Stimulated activated CD4-positive, alpha-beta T cell treated with anti-CD3 and anti-CD28 coated beads, Interleukin-12 subunit alpha, Interleukin-12 subunit beta, amount 100 ng/mL, for 48 hours (primary cell): ENCODE data around the gene RABGAP1.

Experiments
- DNase-seq, 3 donors: peaks; one replicate each; pipeline ENCODE4 v3.0.0-alpha.2; 2020; ENCODE audit warnings: low read depth in 2 of 3, low spot score in 1 of 3

The RABGAP1 gene

DNA sequence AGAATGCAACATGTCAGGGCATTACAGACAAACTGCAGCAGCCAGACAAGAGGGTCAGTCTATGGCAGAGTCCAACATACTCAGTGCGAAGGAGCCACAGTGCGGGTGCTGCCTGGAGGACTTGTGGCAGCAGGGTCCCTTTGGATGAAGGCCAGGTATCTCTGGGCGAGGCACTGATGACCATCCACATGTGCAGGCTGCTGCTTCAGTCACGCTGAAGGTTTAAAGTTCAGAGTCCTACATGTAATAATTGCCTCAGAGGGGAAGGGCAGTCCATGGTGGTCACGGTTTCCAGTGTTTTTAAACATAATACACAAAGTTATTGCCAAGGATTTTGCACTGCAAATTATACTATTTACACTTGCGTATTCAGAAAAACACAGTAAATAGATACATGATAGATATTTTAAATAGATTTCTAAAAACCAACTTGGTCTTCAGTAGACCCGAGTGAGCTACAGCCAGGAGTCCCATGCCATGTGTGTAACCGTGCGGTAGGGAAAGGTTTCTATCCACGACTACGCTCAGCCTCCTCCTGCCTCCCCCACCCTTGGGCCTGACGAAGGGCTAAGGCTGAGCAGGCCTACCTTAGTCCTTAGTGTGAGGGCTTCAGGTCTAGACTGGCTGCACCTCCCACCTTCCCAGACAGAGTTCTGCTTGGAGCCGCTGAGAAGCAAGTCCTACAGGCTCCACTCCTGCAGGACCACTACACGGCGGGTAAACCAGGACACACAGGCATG, 168.9 kb downstream of the RABGAP1 start:
- no peak for DNase-seq

DNA sequence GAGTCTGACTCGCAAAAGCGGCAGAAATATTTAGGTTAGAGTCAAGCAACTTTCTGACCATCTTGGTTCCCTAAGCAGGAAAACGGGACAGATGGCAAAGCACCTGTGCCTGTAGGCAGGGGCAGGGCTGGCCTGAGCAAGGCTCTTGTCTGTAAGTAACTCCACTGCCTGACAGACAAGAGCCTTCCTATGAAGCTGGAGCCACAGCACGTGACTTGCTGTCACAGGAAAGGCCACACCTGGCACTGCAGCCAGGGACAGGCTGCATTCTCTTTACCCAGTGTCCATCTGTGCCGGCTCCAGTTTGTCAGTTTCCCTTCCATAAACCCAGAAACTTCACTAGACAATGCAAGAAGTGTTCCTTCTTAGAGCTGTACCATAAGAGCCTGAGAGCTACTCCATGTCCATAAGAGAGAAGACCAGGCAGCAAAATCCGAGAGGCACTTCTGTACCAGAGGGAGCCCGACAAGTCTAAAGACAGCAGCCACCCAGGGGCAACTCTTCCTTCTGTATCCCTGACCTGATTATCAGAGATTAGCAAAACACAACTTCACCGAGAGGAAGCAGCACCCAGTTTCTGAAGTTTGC, 170.7 kb downstream of the RABGAP1 start:
- DNase-seq: no peak

DNA sequence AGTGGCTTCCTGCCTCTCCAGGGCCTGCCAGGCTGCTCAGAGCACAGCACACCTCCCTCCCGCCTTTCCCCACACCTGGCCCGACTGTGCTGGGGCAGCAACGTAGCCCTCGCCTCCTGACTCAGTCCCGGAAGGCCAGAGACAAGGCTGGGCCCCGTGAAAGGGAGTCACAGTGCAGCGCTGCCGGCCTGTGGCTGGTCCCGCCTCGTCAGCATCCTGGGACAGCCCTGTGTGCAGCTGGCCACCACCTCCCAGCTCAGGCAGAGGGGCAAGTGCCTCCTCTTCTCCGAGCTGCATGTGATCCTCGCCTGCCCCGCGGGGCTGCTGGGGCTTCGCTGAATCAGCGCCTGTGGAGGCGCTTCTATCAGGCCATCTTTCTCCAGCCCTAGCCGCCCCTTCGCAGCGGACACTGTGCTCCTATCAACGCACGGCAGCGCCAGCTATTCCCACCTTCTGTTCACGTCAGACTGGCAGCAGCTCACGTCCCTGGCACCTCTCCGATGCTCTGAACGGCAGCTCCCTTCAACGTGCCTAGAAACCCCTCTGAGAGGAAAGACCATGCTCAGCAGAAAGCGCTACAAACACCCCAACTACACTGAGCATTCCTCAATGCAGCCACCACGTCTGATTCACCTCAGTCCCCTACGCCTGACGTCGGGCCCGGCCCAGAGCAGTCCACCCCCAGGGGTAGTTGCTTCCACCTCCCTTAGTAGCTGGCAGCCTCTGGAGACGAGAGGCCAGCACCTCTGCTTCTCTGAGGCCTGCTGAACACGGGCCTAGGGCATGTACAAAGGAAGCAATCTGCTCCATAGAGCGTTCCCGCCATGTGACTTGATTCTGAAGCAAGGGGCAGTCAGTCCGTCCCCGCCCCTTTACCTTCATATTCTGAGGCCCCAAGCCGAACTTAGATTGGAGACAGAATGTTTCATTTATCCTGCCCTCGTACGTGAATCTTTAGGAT, 171.5 kb downstream of the RABGAP1 start:
- no peak for DNase-seq

DNA sequence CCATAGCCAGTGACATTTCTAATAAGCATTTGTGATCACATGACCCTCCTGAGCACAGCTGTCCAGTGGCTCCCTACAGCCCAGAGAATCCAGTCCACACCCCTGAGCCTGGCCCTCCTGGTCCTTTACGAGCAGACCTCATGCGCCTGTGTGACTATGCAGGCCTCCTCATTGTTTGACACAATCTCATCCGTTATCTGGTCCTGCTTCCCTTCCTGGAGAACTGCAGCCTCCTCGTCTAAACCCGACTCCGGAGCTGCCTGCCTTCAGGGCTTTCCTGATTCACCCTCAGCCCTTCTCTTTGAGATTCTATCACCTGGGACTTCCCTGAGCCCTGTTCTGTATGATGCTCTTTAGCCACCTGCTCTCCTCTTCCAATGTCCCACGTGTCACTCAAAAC, 172.4 kb downstream of the RABGAP1 start:
- no peak for DNase-seq

DNA sequence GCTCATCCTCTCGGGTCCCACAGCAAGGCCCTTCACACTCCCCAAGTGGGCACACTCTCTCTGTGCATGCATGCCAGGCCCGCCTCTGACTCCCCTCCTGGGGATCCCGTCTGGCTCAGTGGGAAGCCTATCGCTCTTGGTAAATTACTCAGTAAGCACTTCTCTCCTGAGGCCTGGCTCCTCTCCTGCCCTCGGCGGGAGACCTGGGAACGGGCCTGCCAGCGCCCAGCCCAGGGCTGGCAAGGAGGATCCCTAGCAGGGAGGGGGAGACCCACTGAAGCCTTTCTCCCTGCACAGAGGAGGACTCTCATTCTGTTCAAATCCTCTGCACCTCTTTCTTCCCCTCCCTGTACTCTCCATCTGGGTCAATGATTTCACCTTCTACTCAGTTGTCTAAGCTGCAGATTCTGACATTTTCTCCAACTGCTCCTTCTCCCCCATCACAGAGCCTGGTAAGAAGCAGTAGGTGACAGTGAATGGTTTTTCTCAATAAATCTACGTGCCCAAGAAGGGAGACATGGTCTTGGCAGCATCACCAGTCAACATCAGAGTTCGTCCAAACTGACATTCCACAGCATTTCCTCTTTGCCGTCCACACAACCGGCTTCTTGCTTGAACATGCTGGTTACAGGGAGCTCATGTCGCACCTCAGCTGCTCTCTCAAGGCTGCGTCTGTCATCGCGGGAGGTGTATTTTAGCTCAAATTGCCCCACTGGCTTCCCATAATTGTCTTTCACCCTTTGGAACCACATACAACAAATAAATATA, 174.5 kb downstream of the RABGAP1 start:
- DNase-seq: no peak

DNA sequence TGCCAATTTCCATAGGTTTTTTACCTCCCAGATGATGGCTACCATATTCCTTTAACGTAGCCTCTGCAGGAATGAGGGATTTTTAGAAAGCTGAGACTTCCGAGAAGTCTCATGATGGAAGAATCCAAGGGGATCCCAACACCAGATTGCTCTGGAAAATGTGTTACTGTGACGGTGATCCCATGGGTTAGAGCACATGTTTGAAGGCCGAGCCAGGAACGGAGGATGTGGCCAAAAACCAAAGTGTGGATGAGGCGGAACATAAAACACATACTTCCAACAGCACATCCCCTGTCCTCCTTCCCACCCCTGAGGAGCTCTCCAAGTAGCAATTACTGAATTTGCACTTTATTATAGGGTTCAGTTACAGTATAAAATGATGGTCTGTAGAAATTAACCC, 175.2 kb downstream of the RABGAP1 start:
- no peak for DNase-seq

DNA sequence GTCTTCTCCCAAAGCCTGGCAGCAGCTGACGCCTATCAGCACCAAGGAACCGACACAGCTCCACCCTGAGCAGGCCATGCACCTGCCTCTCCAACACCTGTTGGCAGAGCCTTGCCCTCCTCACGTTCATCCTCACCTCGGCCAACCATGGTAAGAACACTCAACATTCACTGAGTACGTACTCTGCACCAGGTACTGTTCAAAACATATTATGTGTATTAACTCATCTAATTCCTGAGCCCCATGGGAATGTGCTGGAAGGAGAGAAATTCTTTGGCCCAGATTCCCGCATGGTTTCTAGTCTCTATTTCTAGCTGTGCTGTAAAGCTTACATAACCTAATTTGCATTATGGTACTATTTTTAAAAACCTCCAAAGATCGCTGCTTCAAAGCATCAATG, 178.7 kb downstream of the RABGAP1 start:
- DNase-seq: no peak

DNA sequence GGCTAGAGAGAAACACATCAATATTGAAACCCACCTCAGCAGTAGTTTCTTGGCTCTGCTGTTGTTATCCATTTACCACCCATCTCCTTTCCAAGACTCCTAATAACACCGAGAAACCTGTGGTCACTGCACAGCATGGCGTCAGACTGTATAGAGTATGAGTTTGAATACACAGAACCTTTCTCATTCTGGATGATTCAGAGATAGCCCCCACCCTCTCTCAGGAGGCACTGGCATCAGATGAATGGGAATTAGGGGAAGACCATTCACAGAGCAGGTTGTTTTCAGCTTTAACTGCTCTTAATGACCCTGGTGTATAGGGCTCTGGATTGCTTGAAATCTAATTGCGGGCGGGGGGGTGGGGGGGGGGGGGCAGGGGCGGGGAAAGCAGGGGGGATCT, 179.3 kb downstream of the RABGAP1 start:
- DNase-seq: no peak

DNA sequence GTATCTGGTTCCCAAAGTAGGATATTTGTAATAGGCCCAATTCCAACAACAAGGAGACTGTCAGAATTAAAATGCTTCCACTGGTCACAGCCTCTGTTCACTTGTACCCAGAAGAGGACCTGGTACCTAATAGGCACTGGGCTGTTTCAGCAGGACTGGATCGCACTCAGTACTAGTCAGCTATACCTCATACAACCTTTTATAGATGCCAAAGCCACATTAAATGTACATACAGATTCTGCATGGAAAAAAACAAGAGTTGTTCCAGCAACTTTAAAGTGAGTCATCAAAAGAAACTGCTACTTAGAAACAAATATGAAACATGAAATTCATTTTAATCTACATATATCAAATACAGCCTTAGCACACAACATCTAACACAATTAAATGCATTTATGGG, 180.1 kb downstream of the RABGAP1 start:
- no peak for DNase-seq

DNA sequence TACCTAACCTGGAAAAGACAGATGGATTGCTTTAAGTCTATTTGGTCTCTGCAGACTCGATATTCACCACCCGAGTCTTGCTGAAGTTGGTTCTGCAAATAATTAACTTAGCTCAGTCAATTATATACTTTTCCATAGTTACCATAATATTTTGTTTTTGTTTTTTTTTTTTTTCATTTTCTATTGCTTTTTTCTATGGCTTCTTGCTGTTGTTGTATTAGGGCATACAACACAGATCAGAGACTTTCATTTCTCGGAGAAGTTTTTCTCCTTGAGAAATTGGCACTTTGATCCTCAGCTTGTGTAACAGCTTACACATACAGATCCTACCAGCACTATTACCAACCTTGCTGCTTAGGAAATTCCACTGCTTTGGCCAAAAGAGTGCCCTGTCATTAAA, 180.6 kb downstream of the RABGAP1 start:
- no peak for DNase-seq

DNA sequence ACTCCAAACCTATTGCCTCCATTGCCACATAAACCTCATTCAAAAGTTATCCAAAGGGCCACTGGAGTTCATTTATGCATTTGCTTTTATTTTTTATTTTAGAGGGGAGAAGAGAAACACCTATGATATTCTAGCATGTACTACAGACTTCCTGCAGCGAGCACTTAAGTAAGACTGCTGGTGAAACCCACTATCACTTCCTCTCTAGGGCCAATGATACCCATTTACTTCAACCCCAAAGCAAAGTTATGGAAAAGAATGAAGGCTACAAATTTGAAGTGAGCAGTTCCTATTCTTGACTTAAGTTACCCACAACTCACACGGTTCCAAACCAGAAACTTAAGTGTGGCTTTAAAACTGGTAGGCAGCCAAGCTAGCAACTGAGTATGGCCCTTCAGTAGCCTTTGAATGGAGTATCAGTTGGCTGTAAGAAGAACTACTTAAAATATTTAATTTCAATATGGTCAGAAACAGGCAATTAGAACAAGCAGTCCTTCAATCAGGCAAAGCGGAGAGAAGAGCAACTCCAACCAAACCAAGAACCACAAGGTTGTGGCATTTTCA, 186.8 kb downstream of the RABGAP1 start:
- DNase-seq: no peak

DNA sequence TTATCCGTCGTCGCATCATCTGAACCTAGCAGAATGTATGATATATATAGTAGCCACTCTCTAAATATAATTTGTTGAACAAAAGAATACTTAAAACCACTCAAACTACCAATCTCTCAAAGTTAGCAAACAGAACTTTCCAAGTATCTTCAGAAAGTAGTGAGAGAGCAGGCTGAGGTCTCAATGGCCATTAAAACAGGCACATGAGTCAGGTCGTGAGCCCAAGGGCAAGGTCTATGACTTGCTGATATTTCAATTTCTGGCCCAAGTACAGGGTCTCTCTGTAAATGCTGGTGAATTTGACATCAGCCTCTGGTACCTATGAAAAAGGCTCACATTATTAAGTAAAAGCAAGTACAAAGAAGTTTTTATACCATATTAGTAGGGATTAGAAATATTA, 187.8 kb downstream of the RABGAP1 start:
- DNase-seq: no peak

DNA sequence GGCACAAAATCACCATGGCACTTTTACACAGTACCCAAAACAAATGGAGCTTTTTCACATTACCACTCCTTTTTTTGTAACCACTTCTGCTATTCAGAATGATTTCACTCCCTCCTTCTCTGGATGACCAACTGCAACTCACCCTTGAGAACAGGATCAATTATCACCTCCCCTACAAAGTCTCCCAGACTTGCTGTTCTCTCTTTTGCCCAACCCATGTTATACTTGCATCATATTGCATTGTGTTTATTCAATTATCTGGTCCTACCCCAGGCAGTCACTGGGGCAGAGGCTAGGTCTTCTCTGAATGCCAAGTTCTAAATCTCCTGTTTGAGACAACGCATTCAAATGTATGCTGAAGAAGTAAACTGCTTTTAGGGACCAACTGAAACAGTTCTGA, 188.6 kb downstream of the RABGAP1 start:
- no peak for DNase-seq

DNA sequence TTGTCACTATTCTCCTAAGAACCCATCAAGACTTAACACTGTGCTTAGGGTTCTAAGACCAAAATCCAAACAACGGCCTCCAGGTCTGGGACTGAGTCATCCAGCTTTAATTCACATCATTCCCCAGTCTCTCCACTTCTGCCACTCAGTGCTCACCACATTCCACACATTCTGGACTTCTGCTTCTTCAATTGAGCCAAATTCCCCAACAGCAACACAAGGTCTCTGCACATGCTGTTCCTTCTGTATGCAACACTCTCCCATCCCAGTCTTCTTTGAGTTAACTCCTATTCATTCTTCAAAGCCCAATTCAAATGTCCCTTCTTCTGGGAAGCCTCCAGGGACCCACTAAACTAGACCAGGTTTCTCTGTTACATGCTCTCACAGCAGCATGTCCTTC, 190.4 kb downstream of the RABGAP1 start:
- DNase-seq: no peak

DNA sequence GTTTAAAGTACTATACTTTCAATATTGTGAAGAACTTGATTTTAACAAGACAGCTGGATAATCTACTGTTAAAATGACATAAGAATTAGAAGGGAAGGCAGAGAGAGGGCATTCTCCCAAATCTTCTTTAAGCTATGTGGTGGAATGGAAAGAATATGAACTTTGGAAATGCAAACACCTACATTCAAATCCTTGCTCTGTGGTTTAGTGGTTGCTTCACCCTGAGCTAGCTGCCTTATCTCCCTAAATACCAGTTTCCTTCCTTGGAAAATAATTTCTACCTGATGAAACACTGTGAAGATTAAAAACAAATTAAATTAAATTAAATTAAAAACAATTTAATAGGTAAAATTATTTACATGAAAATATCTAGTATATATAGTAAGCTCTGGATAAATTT, 191.2 kb downstream of the RABGAP1 start:
- no peak for DNase-seq

DNA sequence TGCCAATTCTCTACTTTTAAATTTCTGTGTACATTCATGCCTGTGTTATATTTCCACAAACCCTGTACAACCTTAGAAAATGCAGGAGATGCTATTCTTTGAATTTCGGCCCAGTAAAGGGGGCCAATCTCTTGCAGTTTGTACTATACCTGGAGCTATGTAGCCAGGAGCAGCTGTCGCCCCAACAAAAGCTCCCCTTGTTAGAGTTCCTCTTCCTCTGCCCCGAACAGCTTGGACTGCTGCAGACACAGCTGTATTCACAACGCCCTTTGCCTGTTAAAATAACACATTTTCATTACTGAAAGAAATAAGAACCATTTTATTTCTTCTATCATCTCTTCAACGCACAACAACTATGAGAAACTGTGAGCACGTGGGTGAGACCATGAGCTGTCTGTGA, 191.9 kb downstream of the RABGAP1 start:
- DNase-seq: no peak

DNA sequence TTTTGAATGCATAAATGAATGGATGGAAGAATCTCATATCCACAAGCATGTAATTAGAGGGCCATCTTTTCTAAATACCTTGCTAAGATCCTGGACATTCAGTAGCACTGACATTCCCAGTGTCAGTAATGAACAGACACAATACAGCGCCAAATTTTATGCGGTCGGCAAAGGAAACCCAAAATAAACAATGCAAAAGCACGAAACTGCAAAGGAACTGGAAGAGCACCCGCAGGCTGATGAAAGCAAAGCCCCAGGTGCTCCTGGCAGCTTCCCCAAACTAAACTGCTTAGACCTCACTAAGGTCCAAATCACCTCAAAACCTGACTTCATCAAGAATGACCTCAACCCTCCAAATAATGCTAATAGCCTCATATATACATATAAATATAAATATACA, 194.6 kb downstream of the RABGAP1 start:
- DNase-seq: no peak

DNA sequence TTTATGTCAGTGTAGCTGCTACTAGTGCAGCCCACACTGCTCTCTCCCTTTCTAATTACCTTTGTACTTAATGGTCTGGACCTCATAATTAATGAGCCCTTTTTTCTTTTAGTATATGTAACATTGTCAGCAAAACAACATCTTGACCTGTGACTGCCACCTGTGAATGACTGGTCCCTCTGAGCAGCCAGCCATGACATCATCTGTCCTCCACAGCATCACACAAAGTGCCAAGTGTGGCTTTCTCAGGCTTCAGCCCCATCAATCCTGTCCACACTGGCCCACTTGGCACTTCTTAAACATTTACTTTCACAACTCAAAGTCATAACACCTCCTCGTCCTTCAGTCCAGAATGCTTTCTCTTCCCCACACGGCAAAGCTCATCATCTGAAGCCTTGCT, 197.3 kb downstream of the RABGAP1 start:
- DNase-seq: no peak

DNA sequence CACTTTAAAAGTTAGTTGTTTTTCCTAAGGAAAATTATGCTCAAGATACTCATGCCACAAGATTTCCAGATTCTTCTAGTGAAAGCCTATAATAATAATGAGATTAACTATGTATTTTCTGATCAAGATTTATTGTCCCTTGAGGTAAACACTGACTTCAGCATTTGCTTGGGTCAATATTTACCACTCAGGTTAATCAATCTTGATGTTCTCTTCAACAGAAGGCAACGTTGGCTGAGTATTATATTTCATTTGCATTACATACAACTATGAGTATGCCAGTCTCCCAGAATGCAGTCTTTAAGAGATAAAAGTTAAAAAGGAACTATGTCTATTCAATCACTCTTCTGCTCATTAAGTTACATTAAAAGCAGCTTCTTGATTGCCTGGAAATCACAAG, 208.2 kb downstream of the RABGAP1 start:
- DNase-seq: no peak

DNA sequence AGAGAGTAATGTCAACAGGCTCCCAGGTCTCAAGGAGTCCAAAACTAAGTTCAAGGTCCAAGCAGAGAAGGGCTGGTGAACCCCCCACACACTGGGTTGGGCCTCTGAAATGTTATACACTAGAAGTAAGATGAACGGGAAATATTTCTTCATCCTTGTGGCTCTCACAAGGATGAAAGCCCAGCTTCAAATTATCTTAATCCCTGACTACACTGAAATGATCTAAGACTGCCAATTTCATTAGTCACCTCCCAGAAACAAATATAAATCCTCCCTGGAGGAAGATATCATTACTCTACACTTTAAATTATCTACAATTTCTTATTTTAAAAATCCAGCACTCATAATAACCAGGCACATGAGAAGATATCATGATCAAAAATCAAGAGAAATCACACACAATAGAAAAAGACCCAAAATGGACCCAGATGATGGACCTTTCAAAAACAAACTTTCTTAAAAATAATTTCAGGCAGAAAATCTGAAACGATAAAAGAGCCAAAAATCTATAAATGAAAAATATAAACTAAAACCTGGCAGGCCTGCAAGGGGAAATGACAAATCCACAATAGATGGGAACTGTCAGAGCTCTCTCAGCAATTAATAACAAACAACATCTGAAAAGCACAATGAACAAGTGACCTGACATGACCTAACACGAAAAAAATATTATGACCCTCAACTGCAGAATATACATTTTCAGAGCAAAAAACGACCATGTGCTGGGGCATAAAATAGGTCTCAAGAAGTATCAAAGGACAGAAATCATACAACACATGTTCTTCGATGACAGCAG, 210.1 kb downstream of the RABGAP1 start:
- DNase-seq: no peak
